ENCODE data around the gene KCNC3. TPM values are rescaled to one million over a fixed set of nuclear protein-coding genes. Genes with fewer than 3 reads are reported as not detected.

KCNC3 gene
- total and polyA plus RNA-seq, 10 of the 15 experiments (the other 5 are each of a cell fraction or from before 2014, with no cell fraction given): 0.08 to 3.8 (median 0.44) TPM; not detected in 2

DNA sequence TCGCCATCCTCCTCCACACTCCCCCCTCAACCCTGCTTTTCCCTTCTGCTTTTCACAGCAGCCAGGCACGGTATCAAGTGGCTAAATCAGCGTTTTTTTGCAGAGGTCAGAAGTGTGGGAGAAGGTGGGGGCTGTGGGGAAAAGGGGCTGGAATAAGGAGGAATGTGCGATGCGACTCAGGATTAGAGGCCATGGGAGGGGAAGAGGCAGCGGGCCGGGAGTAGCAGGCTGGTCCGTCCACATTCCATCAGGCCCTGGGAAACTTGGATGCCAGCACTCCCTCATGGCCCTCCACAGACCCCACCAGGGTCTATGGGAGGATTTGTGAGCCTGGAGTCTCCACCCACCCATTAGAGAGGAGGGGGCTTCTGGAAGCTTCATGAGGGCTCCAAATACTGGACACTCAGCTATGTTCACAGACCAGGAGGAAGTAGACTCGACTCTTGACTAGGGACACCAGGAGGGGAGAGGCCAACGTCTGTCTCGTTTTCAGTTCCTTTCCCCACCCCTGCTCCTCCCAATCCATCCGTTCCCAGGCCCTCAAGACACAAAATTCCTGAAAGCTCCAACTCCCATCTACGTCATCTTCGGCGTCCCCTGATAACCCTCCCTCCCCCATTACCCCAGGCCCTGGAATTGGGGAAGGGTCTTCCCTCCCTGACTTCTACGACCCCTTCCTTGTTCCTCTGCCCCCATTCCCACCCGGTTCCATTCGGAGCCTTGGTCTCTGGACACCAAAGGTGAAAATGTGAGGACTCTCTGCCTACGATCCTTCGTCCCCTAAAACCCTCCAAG is 3.3 kb upstream of the KCNC3 start (continued):
- TF ChIP-seq, protein P1, sequence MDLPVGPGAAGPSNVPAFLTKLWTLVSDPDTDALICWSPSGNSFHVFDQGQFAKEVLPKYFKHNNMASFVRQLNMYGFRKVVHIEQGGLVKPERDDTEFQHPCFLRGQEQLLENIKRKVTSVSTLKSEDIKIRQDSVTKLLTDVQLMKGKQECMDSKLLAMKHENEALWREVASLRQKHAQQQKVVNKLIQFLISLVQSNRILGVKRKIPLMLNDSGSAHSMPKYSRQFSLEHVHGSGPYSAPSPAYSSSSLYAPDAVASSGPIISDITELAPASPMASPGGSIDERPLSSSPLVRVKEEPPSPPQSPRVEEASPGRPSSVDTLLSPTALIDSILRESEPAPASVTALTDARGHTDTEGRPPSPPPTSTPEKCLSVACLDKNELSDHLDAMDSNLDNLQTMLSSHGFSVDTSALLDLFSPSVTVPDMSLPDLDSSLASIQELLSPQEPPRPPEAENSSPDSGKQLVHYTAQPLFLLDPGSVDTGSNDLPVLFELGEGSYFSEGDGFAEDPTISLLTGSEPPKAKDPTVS (IDR thresholded peaks at IDR 0.05; ENCODE audit: low read depth, low read length): no peak
- TF ChIP-seq TAF1 (IDR thresholded peaks at IDR 0.05; ENCODE audit: borderline replicate concordance, low read depth, low read length): no peak
- TF ChIP-seq SP1 (IDR thresholded peaks at IDR 0.05; ENCODE audit: low read depth, low read length): no peak
- TF ChIP-seq SPI1 (IDR thresholded peaks at IDR 0.05; ENCODE audit: borderline replicate concordance, insufficient read depth, low read depth, low read length): peak; percentile 55; the same call in 1 of the 2 replicates
- no peak for TF ChIP-seq ZNF622 (IDR thresholded peaks at IDR 0.05)
- TF ChIP-seq, protein P2, sequence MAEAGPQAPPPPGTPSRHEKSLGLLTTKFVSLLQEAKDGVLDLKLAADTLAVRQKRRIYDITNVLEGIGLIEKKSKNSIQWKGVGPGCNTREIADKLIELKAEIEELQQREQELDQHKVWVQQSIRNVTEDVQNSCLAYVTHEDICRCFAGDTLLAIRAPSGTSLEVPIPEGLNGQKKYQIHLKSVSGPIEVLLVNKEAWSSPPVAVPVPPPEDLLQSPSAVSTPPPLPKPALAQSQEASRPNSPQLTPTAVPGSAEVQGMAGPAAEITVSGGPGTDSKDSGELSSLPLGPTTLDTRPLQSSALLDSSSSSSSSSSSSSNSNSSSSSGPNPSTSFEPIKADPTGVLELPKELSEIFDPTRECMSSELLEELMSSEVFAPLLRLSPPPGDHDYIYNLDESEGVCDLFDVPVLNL (IDR thresholded peaks at IDR 0.05; ENCODE audit: low read depth, low read length): no peak
- no peak for TF ChIP-seq ZNF384 (IDR thresholded peaks at IDR 0.05; ENCODE audit: borderline replicate concordance, low read depth, low read length)
- no peak for TF ChIP-seq RBBP5 (conservative IDR thresholded peaks at IDR 0.05)
- TF ChIP-seq BACH1 (IDR thresholded peaks at IDR 0.05; ENCODE audit: borderline replicate concordance): no peak
- TF ChIP-seq POLR2A (IDR thresholded peaks at IDR 0.05; ENCODE audit: low read depth, low read length): peak; percentile 47
- TF ChIP-seq NFIC (IDR thresholded peaks at IDR 0.05; ENCODE audit: low read depth, low read length): peak; percentile 26; the same call in 1 of the 2 replicates
- no peak for TF ChIP-seq CREM (IDR thresholded peaks at IDR 0.05; ENCODE audit: low read depth)
